CD14-positive monocyte (primary cell): Measurements from ENCODE around the gene KITLG. TPM values are rescaled to one million over a fixed set of nuclear protein-coding genes. Genes with fewer than 3 reads are reported as not detected.

Experiments
- DNase-seq, 3 donors: peaks; one replicate each; pipeline ENCODE4 v3.0.0-alpha.2; 2011 to 2022
- H2AFZ ChIP-seq: 2 replicates; pipeline ENCODE4 v1.6.0; 2012; ENCODE audit warnings: mild to moderate bottlenecking, low read depth, low read length, inconsistent platforms; ENCODE audit not compliant: insufficient read depth, poor library complexity, severe bottlenecking
- H3K27ac ChIP-seq, 2 donors: 1 replicate in 1 of 2; 2 replicates in 1 of 2; pipeline ENCODE4 v1.5.1; 2012 to 2013; ENCODE audit warnings: low read length in 2 of 2, control low read depth in 1 of 2, inconsistent platforms in 1 of 2, low read depth in 1 of 2, mild to moderate bottlenecking in 1 of 2
- H3K27me3 ChIP-seq, 2 donors: one replicate each; pipeline versions ENCODE4 v1.6.0 to v1.6.1; 2011 to 2013; ENCODE audit warnings: low read length in 2 of 2; ENCODE audit not compliant: control insufficient read depth in 2 of 2, insufficient read depth in 2 of 2
- H3K36me3 ChIP-seq, 2 donors: replicated peaks in 1 of 2; 1 replicate in 1 of 2; 2 replicates in 1 of 2; pipeline versions ENCODE4 v1.5.1 to v1.6.1; 2012 to 2013; ENCODE audit warnings: low read length in 2 of 2, control low read depth in 1 of 2, inconsistent platforms in 1 of 2, mild to moderate bottlenecking in 1 of 2; ENCODE audit not compliant: insufficient read depth in 2 of 2, control insufficient read depth in 1 of 2
- H3K4me1 ChIP-seq, 2 donors: 1 replicate in 1 of 2; 2 replicates in 1 of 2; pipeline versions ENCODE4 v1.5.1 to v1.6.1; 2012 to 2013; ENCODE audit warnings: low read length in 2 of 2, control low read depth in 1 of 2, inconsistent platforms in 1 of 2, mild to moderate bottlenecking in 1 of 2, moderate library complexity in 1 of 2; ENCODE audit not compliant: insufficient read depth in 2 of 2, control insufficient read depth in 1 of 2
- H3K4me2 ChIP-seq: replicated peaks from 2 replicates; pipeline ENCODE3; 2012; ENCODE audit warnings: low read length, moderate library complexity, mild to moderate bottlenecking; ENCODE audit not compliant: poor library complexity, severe bottlenecking; ENCODE audit errors: extremely low read depth
- H3K4me3 ChIP-seq, 3 experiments: fragments of 200-600 bp in 1 of 3; sonication (generic) in 1 of 3; replicated peaks in 1 of 3; 1 replicate in 2 of 3; 2 replicates in 1 of 3; pipeline ENCODE4 v1.5.1; 2011 to 2013; ENCODE audit warnings: low read length in 3 of 3, mild to moderate bottlenecking in 3 of 3, control low read depth in 2 of 3, low read depth in 2 of 3, inconsistent platforms in 1 of 3, moderate library complexity in 1 of 3
- H3K79me2 ChIP-seq: 2 replicates; pipeline ENCODE4 v1.6.0; 2012; ENCODE audit warnings: mild to moderate bottlenecking, control low read depth, inconsistent platforms, low read length, moderate library complexity; ENCODE audit not compliant: insufficient read depth
- H3K9ac ChIP-seq: 2 replicates; pipeline ENCODE4 v1.6.0; 2017; ENCODE audit warnings: low read length, mild to moderate bottlenecking; ENCODE audit not compliant: insufficient read depth, poor library complexity, severe bottlenecking
- H3K9me3 ChIP-seq, 2 donors: replicated peaks in 1 of 2; 1 replicate in 1 of 2; 2 replicates in 1 of 2; pipeline versions ENCODE4 v1.5.1 to v1.6.1; 2012 to 2013; ENCODE audit warnings: low read length in 2 of 2, control low read depth in 1 of 2; ENCODE audit not compliant: control insufficient read depth in 1 of 2, insufficient read depth in 1 of 2
- H4K20me1 ChIP-seq: 2 replicates; pipeline ENCODE4 v1.6.0; 2012; ENCODE audit warnings: mild to moderate bottlenecking, low read length, control low read depth, moderate library complexity; ENCODE audit not compliant: insufficient read depth
- H3K27ac Mint-ChIP-seq, 7 donors: one replicate each; pipeline ENCODE4 v1.8.0; 2020; ENCODE audit warnings: mild to moderate bottlenecking in 7 of 7, mixed read lengths in 7 of 7, moderate library complexity in 6 of 7, inconsistent platforms in 2 of 7
- H3K27me3 Mint-ChIP-seq, 3 donors: one replicate each; pipeline ENCODE4 v1.8.0; 2021 to 2022; ENCODE audit warnings: low read depth in 3 of 3, mild to moderate bottlenecking in 3 of 3, mixed read lengths in 3 of 3, moderate library complexity in 3 of 3, inconsistent platforms in 1 of 3
- H3K36me3 Mint-ChIP-seq, 2 donors: one replicate each; pipeline ENCODE4 v1.8.0; 2020; ENCODE audit warnings: mixed read lengths in 2 of 2, inconsistent platforms in 1 of 2, mild to moderate bottlenecking in 1 of 2
- H3K4me1 Mint-ChIP-seq: one replicate; pipeline ENCODE4 v1.8.0; 2020; ENCODE audit warnings: mild to moderate bottlenecking, mixed read lengths
- H3K4me3 Mint-ChIP-seq, 2 donors: one replicate each; pipeline ENCODE4 v1.8.0; 2020; ENCODE audit warnings: mild to moderate bottlenecking in 2 of 2, mixed read lengths in 2 of 2, moderate library complexity in 1 of 2
- H3K9me3 Mint-ChIP-seq, 7 donors: one replicate each; pipeline ENCODE4 v1.8.0; 2020 to 2022; ENCODE audit warnings: mixed read lengths in 7 of 7, mild to moderate bottlenecking in 6 of 7, moderate library complexity in 6 of 7, inconsistent platforms in 2 of 7
- CTCF ChIP-seq: fragments of 200-600 bp; IDR thresholded peaks from one replicate; pipeline ENCODE4 v1.8.0; 2022; ENCODE audit warnings: antibody characterized with exemption, mild to moderate bottlenecking
- intact Hi-C, 2 donors: fragments of 100-400 bp; cut with micrococcal nuclease; formaldehyde crosslinking; loops; one replicate each; pipeline versions ENCODE4 v1.15.0 to v1.15.1; 2023
- polyA plus RNA-seq, 3 donors: library from polyadenylated mRNA; depleted of rRNA in 1 of 3; unstranded in 2 of 3; stranded (reverse) in 1 of 3; fragments of 300-500 nt in 2 of 3; fragments of >200 nt in 1 of 3; fragmentation: Illumina TruSeq in 2 of 3; gene quantifications; 1 replicate in 2 of 3; 2 replicates in 1 of 3; pipeline ENCODE4 v1.2.3, GENCODE V29; 2012 to 2021

Gene KITLG
- polyA plus RNA-seq, 3 donors, result 0.03 to 0.07 TPM; not detected in 1

GRCh38 chr12:88597365-88597764, 17.1 kb upstream of the KITLG start:
- no peak overlapping the region for H3K27ac ChIP-seq
- no peaks in the 10 kb centered on the region for H4K20me1 ChIP-seq
- intact Hi-C loops, result no loop called here
- Mint-ChIP-seq H3K27me3 (peaks cover 0 to 2% (median 0%) of the 10 kb centered on the region in 3 donors), H3K4me3 (no peak overlapping the region), H3K36me3 (no peaks in the 10 kb centered on the region), H3K27ac (no peak overlapping the region), H3K9me3 (no peaks in the 10 kb centered on the region), H3K4me1 (no peaks in the 10 kb centered on the region)
- no peak overlapping the region for H3K4me3 ChIP-seq
- H3K4me1 ChIP-seq, result no peaks in the 10 kb centered on the region
- no peak for TF ChIP-seq CTCF
- no peak overlapping the region for H3K9ac ChIP-seq
- H3K4me2 ChIP-seq, result no peak overlapping the region
- no peak for DNase-seq
- H2AFZ ChIP-seq, result no peak overlapping the region
- H3K36me3 ChIP-seq, result no peaks in the 10 kb centered on the region
- H3K27me3 ChIP-seq, result no peaks in the 10 kb centered on the region
- no peaks in the 10 kb centered on the region for H3K9me3 ChIP-seq
- H3K79me2 ChIP-seq, result no peaks in the 10 kb centered on the region

- H3K27me3 Mint-ChIP-seq, result peaks cover 0 to 2% (median 0%) of the 10 kb centered on the region in 3 donors
- TF ChIP-seq CTCF, result no peak
- no peaks in the 10 kb centered on the region for H3K9me3 Mint-ChIP-seq
- no peaks in the 10 kb centered on the region for H3K4me1 Mint-ChIP-seq
- no peak for DNase-seq
- H4K20me1 ChIP-seq, result no peaks in the 10 kb centered on the region
- no peak overlapping the region for H2AFZ ChIP-seq
- H3K27me3 ChIP-seq, result no peaks in the 10 kb centered on the region
- H3K9ac ChIP-seq, result no peak overlapping the region
- H3K4me2 ChIP-seq, result no peak overlapping the region
- H3K36me3 Mint-ChIP-seq, result no peaks in the 10 kb centered on the region
- no peaks in the 10 kb centered on the region for H3K9me3 ChIP-seq
- no peaks in the 10 kb centered on the region for H3K79me2 ChIP-seq
- H3K4me3 Mint-ChIP-seq, result no peak overlapping the region
- H3K4me1 ChIP-seq, result no peaks in the 10 kb centered on the region
- no peak overlapping the region for H3K4me3 ChIP-seq
- no peaks in the 10 kb centered on the region for H3K36me3 ChIP-seq
- intact Hi-C loops, result no loop called here
- H3K27ac ChIP-seq, result no peak overlapping the region
- no peak overlapping the region for H3K27ac Mint-ChIP-seq
Observed at GRCh38 chr12:88595697-88596096, 15.4 kb upstream of the KITLG start.
